Fibroblast of pulmonary artery (primary cell): ENCODE results near the gene SRPK2.
"Not testable (repeated sequence)": the region's sequence is repeated elsewhere in the genome, so short reads cannot be mapped to it uniquely, and the experiment has no call there.

Experiments used
- DNase-seq: peaks from one replicate; pipeline ENCODE4 v3.0.0-alpha.2; 2010; ENCODE audit warnings: low read depth
- H3K4me3 ChIP-seq: replicated peaks from 2 replicates; pipeline ENCODE4 v1.5.1; 2011; ENCODE audit warnings: low read depth, mild to moderate bottlenecking, control low read depth, low read length, moderate library complexity
- CTCF ChIP-seq: IDR thresholded peaks from 2 replicates; pipeline ENCODE4 v1.5.1; 2011; ENCODE audit warnings: mild to moderate bottlenecking, control low read depth, low read length, inconsistent platforms; ENCODE audit errors: missing control alignments

SRPK2 gene

GRCh38 chr7:105327201-105327600 is 61.5 kb downstream of the SRPK2 start:
- no peak for TF ChIP-seq CTCF
- no peak overlapping the region for H3K4me3 ChIP-seq
- no peak for DNase-seq

- no peak for DNase-seq
- H3K4me3 ChIP-seq = no peak overlapping the region
- no peak for TF ChIP-seq CTCF
These were observed 63.4 kb downstream of the SRPK2 start for GRCh38 chr7:105325216-105325904.

- DNase-seq = not testable (repeated sequence)
These were observed 64.1 kb downstream of the SRPK2 start for GRCh38 chr7:105324606-105325005.

GRCh38 chr7:105323366-105323765 is 65.4 kb downstream of the SRPK2 start:
- TF ChIP-seq CTCF = no peak
- DNase-seq = no peak

More at GRCh38 chr7:105324606-105325005, 64.1 kb downstream of the SRPK2 start:
- H3K4me3 ChIP-seq = not testable (repeated sequence)

GRCh38 chr7:105322655-105323277 is 66.0 kb downstream of the SRPK2 start:
- no peak for DNase-seq

More at GRCh38 chr7:105323366-105323765, 65.4 kb downstream of the SRPK2 start:
- no peak overlapping the region for H3K4me3 ChIP-seq

GRCh38 chr7:105321754-105322455 is 66.8 kb downstream of the SRPK2 start:
- TF ChIP-seq CTCF = no peak
- no peak for DNase-seq
- no peak overlapping the region for H3K4me3 ChIP-seq

More at GRCh38 chr7:105322655-105323277, 66.0 kb downstream of the SRPK2 start:
- TF ChIP-seq CTCF = no peak
- H3K4me3 ChIP-seq = no peak overlapping the region

GRCh38 chr7:105320896-105321295 is 67.8 kb downstream of the SRPK2 start:
- no peak for TF ChIP-seq CTCF
- no peak overlapping the region for H3K4me3 ChIP-seq

More at GRCh38 chr7:105320896-105321295, 67.8 kb downstream of the SRPK2 start:
- no peak for DNase-seq
